ENCODE data around the gene NDRG2.
"Not testable (repeated sequence)": the region's sequence is repeated elsewhere in the genome, so short reads cannot be mapped to it uniquely, and the experiment has no call there.

Gene NDRG2

DNA sequence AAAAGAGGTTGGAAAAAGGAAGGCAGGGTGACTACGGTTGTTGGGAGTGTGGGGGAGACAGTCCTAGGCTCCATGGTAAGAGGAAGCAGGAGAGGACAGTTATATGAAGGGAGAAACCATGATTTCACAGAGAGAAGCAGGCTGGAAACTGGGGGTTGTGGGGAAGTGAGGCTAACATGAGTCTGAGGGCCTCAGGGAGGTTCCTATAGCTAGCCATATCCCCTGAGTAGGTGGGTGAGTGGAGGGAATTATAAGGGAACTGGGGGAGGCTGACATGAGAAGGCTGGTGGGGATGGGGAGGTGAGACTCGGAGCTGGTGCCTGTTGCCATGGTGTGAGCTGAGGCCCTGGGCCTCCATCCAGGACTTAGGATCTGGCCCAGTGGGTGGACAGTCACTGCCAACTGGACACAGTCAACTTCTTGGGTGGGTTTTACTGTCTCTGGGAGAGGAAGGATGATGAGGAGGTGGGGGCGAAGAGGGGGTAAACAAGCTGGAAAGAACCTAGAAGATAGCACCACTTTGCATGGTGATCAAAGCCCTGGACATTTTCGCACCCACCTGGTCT is 8.4 kb upstream of the NDRG2 start:
- DNase-seq = no peak

GRCh38 chr14:21032326-21033132 is 7.7 kb upstream of the NDRG2 start:
- DNase-seq = no peak

- DNase-seq = no peak
These were observed 5.7 kb upstream of the NDRG2 start for GRCh38 chr14:21030531-21030930.

- no peak for DNase-seq
These were observed 5.1 kb upstream of the NDRG2 start, which contains the start of gene TPPP2 for GRCh38 chr14:21029917-21030316. Gene TPPP2 (plus strand): TSS chr14:21030217. CDS start chr14:21030582, 365 bp downstream.

DNA sequence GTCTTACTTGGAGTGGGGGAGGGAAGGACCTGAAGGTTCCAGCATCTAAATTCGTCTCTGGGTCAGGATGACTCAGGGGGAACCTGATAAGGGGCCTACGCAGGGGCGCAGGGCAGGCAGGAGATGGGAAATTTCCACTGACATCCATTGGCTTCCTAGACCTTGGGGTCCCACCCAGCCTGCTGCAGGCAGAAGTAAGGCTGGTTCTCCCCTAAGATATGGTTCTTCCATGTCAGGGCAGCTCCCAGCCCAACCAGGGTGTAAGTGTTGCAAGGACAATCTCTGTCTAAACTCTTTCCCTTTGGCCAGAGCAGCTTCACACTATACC is 2.1 kb upstream of the NDRG2 start:
- DNase-seq = no peak

DNA sequence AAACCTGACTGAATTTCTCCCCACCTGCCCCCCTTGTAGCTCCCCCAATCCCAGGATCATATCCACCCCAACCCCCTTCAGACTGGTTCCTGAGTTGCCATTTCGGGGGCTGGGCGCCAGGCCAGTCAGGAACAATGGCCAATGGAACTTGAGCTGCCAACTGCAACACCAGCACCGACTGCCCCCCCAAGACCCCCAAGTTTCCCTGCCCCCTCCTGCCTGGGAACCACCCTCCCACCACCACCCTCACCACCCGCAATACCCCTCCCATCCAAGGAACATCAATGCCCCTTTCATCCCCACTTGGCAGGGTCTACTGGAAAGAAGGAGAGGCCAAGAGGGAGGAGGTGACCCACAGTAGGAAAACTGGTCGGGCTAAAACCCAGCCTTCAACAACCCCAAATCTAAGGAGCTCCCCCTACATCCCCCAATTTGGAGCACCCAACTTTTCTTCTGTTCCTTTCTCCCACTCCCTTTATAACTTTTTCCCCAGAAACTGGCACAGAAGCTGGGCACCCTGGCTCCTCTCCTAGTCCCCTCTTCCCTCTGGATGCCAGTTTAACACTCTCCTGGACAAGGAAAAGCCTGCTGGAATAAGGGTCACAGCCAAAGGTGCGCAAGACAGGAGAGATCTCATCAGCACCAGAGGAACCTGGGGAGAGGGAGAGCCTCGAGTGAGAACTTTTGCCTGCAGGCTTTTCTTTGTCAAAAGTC is 1.6 kb upstream of the NDRG2 start:
- DNase-seq = no peak

- no peak for DNase-seq
These were observed 761 bp upstream of the NDRG2 start for GRCh38 chr14:21025371-21026273.

GRCh38 chr14:21023817-21024584 is 860 bp downstream of the NDRG2 start:
- DNase-seq = no peak

DNA sequence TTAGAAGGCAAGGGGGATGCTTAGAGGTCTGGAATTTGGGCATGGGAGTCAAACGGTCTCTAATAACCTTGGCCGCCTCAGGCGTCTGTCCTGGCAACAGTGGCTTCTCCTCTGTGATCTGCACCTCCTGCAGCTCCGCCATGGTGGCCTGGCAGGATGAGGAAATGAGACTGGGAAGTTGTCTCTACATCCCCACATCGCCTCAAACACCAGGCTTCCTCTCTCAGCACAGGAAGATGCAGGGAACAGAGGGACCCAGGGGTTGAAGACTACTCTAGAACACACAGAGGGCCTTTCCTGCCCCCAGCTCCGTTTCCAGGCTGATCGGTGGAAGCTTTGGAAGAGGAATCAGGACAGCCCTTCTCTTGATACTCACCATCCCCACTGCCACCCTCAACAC is 1.7 kb downstream of the NDRG2 start:
- DNase-seq = no peak

- DNase-seq = no peak
These were observed 2.2 kb downstream of the NDRG2 start for GRCh38 chr14:21022686-21023085.

DNA sequence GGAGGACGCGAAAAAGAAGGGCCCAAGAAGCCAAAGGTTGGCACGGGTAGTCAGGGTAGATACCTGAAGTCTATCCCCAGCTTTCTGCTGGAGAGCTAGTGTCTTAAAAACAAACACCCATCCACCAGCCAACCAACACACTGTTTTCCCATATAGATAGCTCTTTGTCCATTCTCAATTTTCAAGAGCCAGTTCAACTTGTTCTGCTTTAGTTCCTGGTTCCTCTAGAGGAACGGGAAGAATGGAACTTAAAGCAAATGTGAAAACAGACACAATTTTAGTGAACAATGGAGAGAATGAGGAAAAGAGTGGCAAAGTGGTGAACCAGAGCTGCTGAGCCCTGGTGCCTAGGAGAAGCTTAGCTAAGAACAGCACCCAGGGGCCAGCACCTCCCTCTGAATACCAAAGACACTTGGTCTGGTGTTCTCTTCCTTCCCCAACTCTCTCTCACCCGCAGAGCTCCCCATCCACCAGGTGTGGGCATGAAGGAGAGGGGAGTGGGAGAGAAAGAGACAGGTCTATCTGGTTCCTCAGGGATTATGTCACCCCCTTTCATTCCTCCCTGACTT is 3.8 kb downstream of the NDRG2 start:
- DNase-seq = no peak

- DNase-seq = no peak
These were observed 5.5 kb downstream of the NDRG2 start for GRCh38 chr14:21019366-21019765.

GRCh38 chr14:21018781-21019180 is 6.1 kb downstream of the NDRG2 start:
- no peak for DNase-seq

- DNase-seq = no peak
These were observed 6.6 kb downstream of the NDRG2 start for GRCh38 chr14:21018286-21018685.

GRCh38 chr14:21017528-21018245 is 7.2 kb downstream of the NDRG2 start:
- no peak for DNase-seq

DNA sequence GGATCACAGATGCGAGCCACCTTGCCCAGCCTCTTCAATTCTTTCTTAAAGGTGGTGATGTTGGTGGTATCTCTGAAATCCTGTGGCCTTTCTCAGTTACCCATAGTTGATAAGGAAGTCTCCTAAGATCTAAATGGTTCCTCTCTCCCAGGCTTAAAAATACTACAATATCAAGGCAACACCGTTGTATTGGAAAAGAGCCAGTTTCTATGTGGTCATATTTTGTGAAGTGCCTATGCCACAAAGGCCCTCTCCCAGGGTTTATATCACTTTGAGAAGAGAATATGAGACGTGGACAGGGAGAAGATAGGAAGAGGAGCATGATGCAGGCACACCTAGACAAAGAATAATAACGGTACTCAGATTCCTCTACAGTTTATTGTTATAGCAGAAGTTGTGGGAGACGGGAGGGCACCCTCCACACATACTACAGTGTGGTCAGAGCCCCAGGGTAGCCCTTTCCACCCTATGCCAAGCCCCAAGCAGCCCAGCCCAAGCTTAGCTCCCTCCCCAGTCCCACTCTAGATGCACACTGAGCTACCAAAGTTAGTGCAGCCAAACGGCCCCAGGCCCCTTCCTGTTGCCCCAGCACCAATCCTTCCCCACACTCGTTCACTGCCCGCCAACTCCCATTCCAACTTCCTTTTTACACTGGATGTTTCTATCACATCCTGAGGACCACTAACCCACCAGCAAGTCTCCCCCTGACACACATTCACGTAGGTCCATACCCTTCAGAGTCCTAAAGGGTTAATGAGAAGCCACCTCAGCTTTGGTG is 8.3 kb downstream of the NDRG2 start:
- DNase-seq = no peak

- no peak for DNase-seq
These were observed 9.5 kb downstream of the NDRG2 start for GRCh38 chr14:21015312-21015711.

DNA sequence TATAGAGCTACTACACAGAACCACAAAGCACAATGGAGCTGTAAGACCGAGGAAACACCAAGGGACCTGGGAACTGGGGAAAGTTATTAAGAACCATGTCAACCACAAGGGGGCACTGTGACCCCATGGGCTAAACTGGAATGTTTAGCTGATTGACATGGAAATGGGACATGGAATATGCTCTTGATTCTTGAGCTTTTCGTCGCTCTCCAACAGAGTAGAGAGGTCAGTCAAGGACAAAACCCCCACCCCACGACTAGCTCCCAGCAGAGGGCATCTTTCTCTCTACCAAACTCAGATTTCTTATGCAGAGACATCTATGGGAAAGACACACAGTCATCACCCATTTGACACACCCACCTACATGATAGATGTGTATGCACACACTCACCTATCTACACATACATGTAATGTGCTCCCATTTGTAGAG is 10.1 kb downstream of the NDRG2 start:
- DNase-seq = peak; percentile 70

DNA sequence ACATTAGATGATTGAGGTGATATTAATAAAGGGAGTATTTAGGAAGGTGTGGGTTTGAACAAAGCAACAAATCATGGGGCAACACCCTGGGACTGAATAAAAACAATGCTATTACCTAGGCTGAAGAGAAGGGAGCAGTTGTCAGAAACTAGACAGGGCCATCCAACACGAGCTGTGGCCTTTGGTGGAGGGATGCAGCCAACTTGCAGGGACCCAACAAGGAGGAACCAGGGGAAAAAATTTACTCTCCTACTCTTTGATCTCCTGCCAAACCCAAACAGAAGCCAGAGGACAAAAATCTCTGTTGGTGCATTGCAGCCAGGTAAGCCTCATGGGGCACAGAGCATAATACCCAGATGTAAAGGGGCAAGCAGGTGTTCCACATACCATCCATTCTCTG is 13.7 kb downstream of the NDRG2 start:
- DNase-seq = no peak

- DNase-seq = not testable (repeated sequence)
These were observed 15.1 kb downstream of the NDRG2 start for GRCh38 chr14:21009721-21010120.

All from NCI-H748 treated with DMSO at 0.1 percent for 48 hours (cell line).